SK-N-SH (cell line): Measurements from ENCODE around the gene DZIP1. TPM values are rescaled to one million over a fixed set of nuclear protein-coding genes. Genes with fewer than 3 reads are reported as not detected.

Experiments
- CTCF ChIA-PET: fragments of 300-600, 350-600 bp; formaldehyde crosslinking; extraction: SDS; loops from one replicate; lab custom pipeline; 2021; lab: Yijun Ruan, JAX
- POLR2A ChIA-PET: fragments of 350-600 bp; sonication (Branson Sonifier 250); formaldehyde crosslinking; extraction: SDS; loops from one replicate; lab custom pipeline; 2020; ENCODE audit warnings: antibody characterized with exemption, inconsistent platforms; lab: Yijun Ruan, JAX
- DNase-seq: peaks from one replicate; pipeline ENCODE4 v3.0.0; 2012
- H2AFZ ChIP-seq: fragments of 200-600 bp; sonication (generic); 2 replicates; pipeline ENCODE4 v1.8.1; 2016; ENCODE audit warnings: antibody characterized with exemption, mild to moderate bottlenecking, low read depth
- H3F3A ChIP-seq: fragments of 200-600 bp; sonication (generic); replicated peaks from 2 replicates; pipeline ENCODE3; 2016; ENCODE audit warnings: antibody characterized with exemption, mild to moderate bottlenecking; ENCODE audit not compliant: insufficient read depth
- H3K27ac ChIP-seq, 2 experiments: fragments of 200-500 bp in 1 of 2; fragments of 200-600 bp in 1 of 2; sonication (Bioruptor generic) in 1 of 2; sonication (generic), shearing (Covaris generic) in 1 of 2; 2 replicates each; pipeline versions ENCODE4 v1.5.1 to v1.6.1; 2014 to 2016; ENCODE audit warnings: low read depth in 2 of 2, inconsistent platforms in 1 of 2, low read length in 1 of 2, mild to moderate bottlenecking in 1 of 2, mixed read lengths in 1 of 2
- H3K27me3 ChIP-seq: fragments of 200-600 bp; sonication (generic), shearing (Covaris generic); 2 replicates; pipeline ENCODE4 v1.6.1; 2016; ENCODE audit warnings: mixed run types; ENCODE audit not compliant: insufficient read depth
- H3K36me3 ChIP-seq, 2 experiments: fragments of 200-500 bp in 1 of 2; fragments of 200-600 bp in 1 of 2; sonication (Bioruptor generic) in 1 of 2; sonication (generic) in 1 of 2; replicated peaks in 1 of 2; 2 replicates each; pipeline versions ENCODE3 to v1.5.1; 2014 to 2016; ENCODE audit warnings: low read length in 1 of 2, mild to moderate bottlenecking in 1 of 2; ENCODE audit not compliant: insufficient read depth in 2 of 2, control insufficient read depth in 1 of 2
- H3K4me1 ChIP-seq, 2 experiments: fragments of 200-500 bp in 1 of 2; fragments of 200-600 bp in 1 of 2; sonication (Bioruptor generic) in 1 of 2; sonication (generic), shearing (Covaris generic) in 1 of 2; 2 replicates each; pipeline versions ENCODE4 v1.5.1 to v1.6.1; 2014 to 2016; ENCODE audit warnings: low read depth in 1 of 2, low read length in 1 of 2, mixed run types in 1 of 2; ENCODE audit not compliant: insufficient read depth in 2 of 2, control insufficient read depth in 1 of 2
- H3K4me2 ChIP-seq: fragments of 200-600 bp; sonication (generic), shearing (Covaris generic); 2 replicates; pipeline ENCODE4 v1.6.1; 2017; ENCODE audit warnings: mixed run types
- H3K4me3 ChIP-seq, 2 experiments: fragments of 200-500 bp in 1 of 2; fragments of 200-600 bp in 1 of 2; sonication (Bioruptor generic) in 1 of 2; sonication (generic), shearing (Covaris generic) in 1 of 2; 2 replicates each; pipeline versions ENCODE4 v1.5.1 to v1.8.1; 2014 to 2016; ENCODE audit warnings: low read depth in 2 of 2, inconsistent platforms in 1 of 2, low read length in 1 of 2, mild to moderate bottlenecking in 1 of 2, mixed read lengths in 1 of 2, moderate library complexity in 1 of 2
- H3K79me2 ChIP-seq: fragments of 200-600 bp; sonication (generic); 2 replicates; pipeline ENCODE4 v1.8.1; 2017; ENCODE audit warnings: mild to moderate bottlenecking; ENCODE audit not compliant: insufficient read depth
- H3K9ac ChIP-seq: fragments of 200-600 bp; sonication (generic); 2 replicates; pipeline ENCODE4 v1.6.1; 2017; ENCODE audit warnings: mixed run types
- H3K9me2 ChIP-seq: fragments of 200-600 bp; sonication (generic); 2 replicates; pipeline ENCODE4 v1.6.1; 2017; ENCODE audit warnings: mixed run types
- H3K9me3 ChIP-seq: fragments of 200-600 bp; sonication (generic); 2 replicates; pipeline ENCODE4 v1.6.1; 2017; ENCODE audit warnings: mixed run types, mild to moderate bottlenecking, moderate library complexity
- H4K20me1 ChIP-seq: fragments of 200-600 bp; sonication (generic); 2 replicates; pipeline ENCODE4 v1.6.1; 2017; ENCODE audit warnings: mild to moderate bottlenecking, mixed run types; ENCODE audit not compliant: insufficient read depth
- FOSL2 ChIP-seq: IDR thresholded peaks from 2 replicates; pipeline ENCODE4 v1.4.0; 2012; ENCODE audit warnings: low read depth, mild to moderate bottlenecking, moderate library complexity, borderline replicate concordance
- JUND ChIP-seq: IDR thresholded peaks from 2 replicates; pipeline ENCODE4 v1.4.0; 2012
- MEF2A ChIP-seq: IDR thresholded peaks from 2 replicates; pipeline ENCODE4 v1.4.0; 2012; ENCODE audit warnings: low read depth, borderline replicate concordance
- NFIC ChIP-seq: IDR thresholded peaks from 2 replicates; pipeline ENCODE4 v1.4.0; 2012; ENCODE audit warnings: borderline replicate concordance
- YY1 ChIP-seq: IDR thresholded peaks from 2 replicates; pipeline ENCODE4 v1.4.0; 2012; ENCODE audit warnings: low read depth, mild to moderate bottlenecking
- WGBS: methylation state at CpG from one replicate; pipeline ENCODE4 v1.1.6; 2017; ENCODE audit warnings: low lambda C conversion rate; 5-methylcytosine and 5-hydroxymethylcytosine counted together
- polyA plus RNA-seq, 3 experiments: library from polyadenylated mRNA; depleted of rRNA; stranded (reverse); fragments of >200 nt; gene quantifications; 2 replicates each; pipeline ENCODE4 v1.2.3, GENCODE V29; 2012
- TF ChIP-seq, protein P1 (sequence below): fragments of 150-350 bp; IDR thresholded peaks from 2 replicates; pipeline ENCODE4 v1.6.1; 2017; ENCODE audit warnings: antibody characterized with exemption, low read length, low read depth, borderline replicate concordance
- TF ChIP-seq, protein P2 (sequence below): IDR thresholded peaks from 2 replicates; pipeline ENCODE4 v1.4.0; 2012; ENCODE audit warnings: low read depth

Gene DZIP1
- polyA plus RNA-seq, 1 of the 3 experiments (the other 2 are of a cell fraction) = 15.0 TPM

DNA sequence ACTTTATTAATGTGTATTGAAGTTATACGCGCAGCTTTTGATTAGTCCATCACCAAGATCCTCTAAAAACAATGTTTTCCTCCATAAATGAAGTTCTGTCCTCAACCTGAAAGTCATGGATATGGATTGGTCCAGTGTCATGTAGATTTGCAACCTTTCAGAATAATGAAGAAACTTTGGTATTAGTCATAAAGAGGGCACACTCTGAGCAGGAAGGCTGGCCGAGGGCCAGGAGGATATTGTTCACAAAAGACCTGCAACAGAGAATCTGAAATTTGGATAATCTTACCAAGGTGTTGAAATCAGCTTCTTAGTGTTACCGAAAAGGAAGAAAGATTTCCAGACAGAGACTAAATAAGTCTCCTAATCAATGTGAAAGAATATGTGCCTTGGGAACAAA, 71.3 kb downstream of the DZIP1 start:
- CTCF ChIA-PET = no interaction called here
- Histone ChIP-seq H3K9me2 (no peaks in the 10 kb centered on the region), H3K4me3 (no peak overlapping the region), H4K20me1 (no peaks in the 10 kb centered on the region), H2AFZ (no peak overlapping the region), H3K79me2 (no peaks in the 10 kb centered on the region), H3K27me3 (no peaks in the 10 kb centered on the region), H3K9ac (no peak overlapping the region), H3K4me1 (no peaks in the 10 kb centered on the region; a peak in 1 of 4 replicates), H3K9me3 (no peaks in the 10 kb centered on the region), H3K36me3 (peaks cover 1 to 22% of the 10 kb centered on the region in 2 experiments), H3K27ac (no peak overlapping the region), H3K4me2 (no peak overlapping the region), H3F3A (peaks cover under 1% of the 10 kb centered on the region)
- DNase-seq = no peak
- TF ChIP-seq MEF2A (no peak), YY1 (no peak)
- POLR2A ChIA-PET = no interaction called here
- WGBS = 92% methylated on average over 4 of the region's 4 CpGs

DNA sequence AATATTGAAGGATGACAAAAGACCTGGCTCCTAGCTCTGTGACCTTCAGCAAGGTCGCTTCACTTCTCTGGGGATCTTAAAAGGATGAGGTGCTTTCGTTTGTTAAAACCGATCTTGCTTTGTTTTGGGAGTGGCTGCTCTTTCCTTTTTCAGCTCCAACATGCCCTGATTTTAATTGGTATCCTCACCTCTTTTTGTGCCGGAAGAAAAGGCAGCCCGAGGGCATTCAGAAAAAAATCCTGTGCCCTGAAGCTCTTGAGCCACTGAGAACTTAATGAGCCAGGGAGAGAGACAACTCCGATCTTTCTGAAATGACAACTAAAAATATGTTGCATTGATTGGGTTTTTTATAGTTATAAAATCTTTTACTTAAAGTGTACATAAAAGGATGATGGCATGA, 72.6 kb downstream of the DZIP1 start:
- Histone ChIP-seq H3K36me3 (peaks cover 0 to 9% of the 10 kb centered on the region in 2 experiments), H3K4me3 (no peak overlapping the region), H3F3A (no peaks in the 10 kb centered on the region), H3K79me2 (no peaks in the 10 kb centered on the region), H3K4me1 (no peaks in the 10 kb centered on the region; a peak in 1 of 4 replicates), H4K20me1 (no peaks in the 10 kb centered on the region), H3K9me2 (no peaks in the 10 kb centered on the region), H2AFZ (no peak overlapping the region), H3K9ac (no peak overlapping the region)
- POLR2A ChIA-PET = no interaction called here
- WGBS = 73% methylated on average over 6 of the region's 6 CpGs
- no peak for DNase-seq
- CTCF ChIA-PET = interaction anchor here (1.0 to 1.4 kb wide), 4 partner anchors 18 to 284 kb away, joined by 3 to 6 read pairs (median 4); no protein-coding TSS in a partner anchor
- TF ChIP-seq, protein P1, sequence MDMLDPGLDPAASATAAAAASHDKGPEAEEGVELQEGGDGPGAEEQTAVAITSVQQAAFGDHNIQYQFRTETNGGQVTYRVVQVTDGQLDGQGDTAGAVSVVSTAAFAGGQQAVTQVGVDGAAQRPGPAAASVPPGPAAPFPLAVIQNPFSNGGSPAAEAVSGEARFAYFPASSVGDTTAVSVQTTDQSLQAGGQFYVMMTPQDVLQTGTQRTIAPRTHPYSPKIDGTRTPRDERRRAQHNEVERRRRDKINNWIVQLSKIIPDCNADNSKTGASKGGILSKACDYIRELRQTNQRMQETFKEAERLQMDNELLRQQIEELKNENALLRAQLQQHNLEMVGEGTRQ = no peak
- TF ChIP-seq NFIC = no peak
- TF ChIP-seq FOSL2 = no peak
- TF ChIP-seq, all 33 proteins: peak for 0
- no peaks in the 10 kb centered on the region for H3K27me3 ChIP-seq
- H3K4me2 ChIP-seq = no peak overlapping the region
- H3K27ac ChIP-seq = no peak overlapping the region
- H3K9me3 ChIP-seq = no peaks in the 10 kb centered on the region

DNA sequence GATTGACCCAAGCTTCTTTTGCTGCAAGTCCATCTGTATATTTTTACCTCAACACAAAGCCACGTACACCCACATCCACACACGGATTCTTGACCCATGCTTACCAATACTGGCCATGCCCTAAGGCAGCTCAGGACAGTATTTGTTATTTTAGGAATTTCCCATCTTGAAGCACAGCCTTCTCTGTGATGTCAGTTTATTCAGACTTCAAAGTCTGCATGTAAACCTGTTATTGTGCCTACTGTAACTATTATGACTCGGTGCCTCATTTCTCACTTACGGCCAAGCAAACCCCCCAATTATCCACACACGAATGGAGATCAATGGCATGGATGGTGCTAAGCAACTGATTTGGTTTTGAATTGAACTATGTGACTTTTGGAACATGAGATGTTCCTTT, 74.5 kb downstream of the DZIP1 start:
- no peaks in the 10 kb centered on the region for H3K79me2 ChIP-seq
- H3K9me2 ChIP-seq = no peaks in the 10 kb centered on the region
- no peaks in the 10 kb centered on the region for H3K36me3 ChIP-seq
- H3K27ac ChIP-seq = no peak overlapping the region
- TF ChIP-seq JUND = no peak
- TF ChIP-seq, protein P2, sequence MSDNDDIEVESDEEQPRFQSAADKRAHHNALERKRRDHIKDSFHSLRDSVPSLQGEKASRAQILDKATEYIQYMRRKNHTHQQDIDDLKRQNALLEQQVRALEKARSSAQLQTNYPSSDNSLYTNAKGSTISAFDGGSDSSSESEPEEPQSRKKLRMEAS = no peak
- H3K9me3 ChIP-seq = no peaks in the 10 kb centered on the region
- DNase-seq = no peak
- no peak overlapping the region for H2AFZ ChIP-seq
- no peaks in the 10 kb centered on the region for H3K4me1 ChIP-seq
- no peak overlapping the region for H3K4me3 ChIP-seq
- ChIA-PET POLR2A (no interaction called here), CTCF (interaction anchor here (0.6 kb wide), 1 partner anchor 857 kb away, joined by 3 read pairs; no protein-coding TSS in a partner anchor)
- H3K4me2 ChIP-seq = no peak overlapping the region
- H3F3A ChIP-seq = peaks cover 2% of the 10 kb centered on the region
- no peak overlapping the region for H3K9ac ChIP-seq
- 78% methylated on average over 5 of the region's 5 CpGs for WGBS
- H3K27me3 ChIP-seq = no peaks in the 10 kb centered on the region
- no peaks in the 10 kb centered on the region for H4K20me1 ChIP-seq
